Mammary epithelial cell (primary cell): ENCODE results near the gene MTARC2.

Experiments
- CTCF ChIP-seq, 2 donors: IDR thresholded peaks in 1 of 2; conservative IDR thresholded peaks in 1 of 2; 2 replicates each; pipeline ENCODE4 v1.5.1; 2011 to 2012; ENCODE audit warnings: inconsistent platforms in 2 of 2, low read length in 2 of 2, mild to moderate bottlenecking in 2 of 2, control low read depth in 1 of 2, low read depth in 1 of 2; ENCODE audit not compliant: insufficient read depth in 1 of 2; ENCODE audit errors: extremely low read depth in 1 of 2
- EZH2 ChIP-seq: IDR thresholded peaks from 2 replicates; pipeline ENCODE4 v1.6.1; 2012; ENCODE audit warnings: low read length, inconsistent platforms, borderline replicate concordance

DNA sequence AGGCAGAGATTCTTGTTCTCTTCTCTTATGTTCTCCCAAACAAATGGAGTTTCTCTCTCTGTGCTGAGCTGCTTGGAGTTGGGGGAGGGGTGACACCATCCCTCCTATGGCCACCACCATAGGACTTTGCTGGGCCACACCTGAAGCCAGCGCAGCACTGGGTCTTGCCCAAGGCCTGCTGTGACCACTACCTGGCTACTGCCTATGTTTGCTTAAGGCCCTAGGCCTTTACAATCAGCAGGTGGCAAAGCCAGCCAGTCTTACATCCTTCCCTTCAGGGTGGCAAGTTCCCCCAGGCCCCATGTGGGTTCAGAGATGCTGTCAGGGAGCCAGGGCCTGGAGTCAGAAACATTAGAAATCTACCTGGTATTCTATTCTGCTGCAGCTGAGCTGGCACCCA, 6.3 kb upstream of the MTARC2 start:
- TF ChIP-seq EZH2 (no peak), CTCF (conservative IDR thresholded peaks at IDR 0.05 in 1 of 2, IDR thresholded peaks at IDR 0.05 in 1 of 2; ENCODE audit: extremely low read depth in 1 of 2, insufficient read depth in 1 of 2, low read depth in 1 of 2, low read length in 2 of 2) (no peak)
